Transverse colon (tissue), 4 donors: ENCODE results near the gene LRRC75A. TPM values are rescaled to one million over a fixed set of nuclear protein-coding genes. Genes with fewer than 3 reads are reported as not detected.

Experiments used
- DNase-seq: peaks from one replicate; pipeline ENCODE4 v3.0.0-alpha.2; 2019
- H3K27ac ChIP-seq, 4 donors: fragments of 200-600 bp; sonication (generic); 2 replicates each; pipeline ENCODE4 v1.5.1; 2016 to 2018; ENCODE audit warnings: inconsistent platforms in 4 of 4
- H3K27me3 ChIP-seq: fragments of 200-600 bp; sonication (generic); 2 replicates; pipeline ENCODE4 v1.5.1; 2017; ENCODE audit warnings: inconsistent platforms
- H3K36me3 ChIP-seq, 4 donors: fragments of 200-600 bp; sonication (generic); 2 replicates each; pipeline ENCODE4 v1.5.1; 2017 to 2019; ENCODE audit warnings: inconsistent platforms in 4 of 4
- H3K4me1 ChIP-seq, 4 donors: fragments of 200-600 bp; sonication (generic); 2 replicates each; pipeline ENCODE4 v1.5.1; 2017 to 2020; ENCODE audit warnings: inconsistent platforms in 4 of 4
- H3K4me3 ChIP-seq, 4 donors: fragments of 200-600 bp; sonication (generic); 1 replicate in 1 of 4; 2 replicates in 3 of 4; pipeline versions ENCODE4 v1.5.1 to v1.6.1; 2017 to 2019; ENCODE audit warnings: inconsistent platforms in 4 of 4
- H3K9me3 ChIP-seq, 2 donors: fragments of 200-600 bp; sonication (generic); 2 replicates each; pipeline ENCODE4 v1.5.1; 2017 to 2019; ENCODE audit warnings: inconsistent platforms in 2 of 2
- CTCF ChIP-seq, 5 experiments: fragments of 200-600 bp in 3 of 5; fragments of 450-650 bp in 2 of 5; sonication (generic) in 3 of 5; IDR thresholded peaks; 1 replicate in 2 of 5; 2 replicates in 3 of 5; pipeline ENCODE4 v1.5.1; 2016 to 2017; ENCODE audit warnings: antibody characterized with exemption in 5 of 5, inconsistent platforms in 3 of 5, mild to moderate bottlenecking in 2 of 5, moderate library complexity in 1 of 5
- EP300 ChIP-seq: sonication (generic); formaldehyde crosslinking; IDR thresholded peaks from one replicate; pipeline ENCODE4 v1.6.1; 2017; ENCODE audit warnings: antibody characterized with exemption, low read depth
- POLR2A ChIP-seq: fragments of 450-650 bp; IDR thresholded peaks from one replicate; pipeline ENCODE4 v1.6.1; 2016; ENCODE audit warnings: antibody characterized with exemption, mild to moderate bottlenecking, moderate library complexity
- POLR2AphosphoS5 ChIP-seq, 3 donors: sonication (generic); formaldehyde crosslinking; IDR thresholded peaks; one replicate each; pipeline ENCODE4 v1.6.1; 2016; ENCODE audit warnings: antibody characterized with exemption in 3 of 3
- WGBS, 2 donors: methylation state at CpG; one replicate each; pipeline ENCODE4 v1.1.5; 2018; ENCODE audit warnings: low coverage in 1 of 2; 5-methylcytosine and 5-hydroxymethylcytosine counted together
- in situ Hi-C, 4 donors: fragments of 200-750 bp; cut with MboI; loops; one replicate each; pipeline versions ENCODE4 v1.15.0 to v1.15.1; 2017; ENCODE audit warnings: low sequenced_read_pairs in 3 of 4, low pct_ligation_motif_present in 1 of 4, low pct_unique_long_range_greater_than_20kb in 1 of 4
- intact Hi-C: fragments of 100-400 bp; cut with DNase I; formaldehyde crosslinking; loops from one replicate; pipeline ENCODE4 v1.15.1; 2023; ENCODE audit warnings: low total_unique reads
- total RNA-seq, 4 donors: library from RNA; depleted of rRNA; stranded (reverse); fragments of >200 nt; gene quantifications; one replicate each; pipeline ENCODE4 v1.1.0, GENCODE V29; 2016

The LRRC75A gene
- total RNA-seq, 4 donors from 2014 or later, result 67.9 to 194 (median 115) TPM

DNA sequence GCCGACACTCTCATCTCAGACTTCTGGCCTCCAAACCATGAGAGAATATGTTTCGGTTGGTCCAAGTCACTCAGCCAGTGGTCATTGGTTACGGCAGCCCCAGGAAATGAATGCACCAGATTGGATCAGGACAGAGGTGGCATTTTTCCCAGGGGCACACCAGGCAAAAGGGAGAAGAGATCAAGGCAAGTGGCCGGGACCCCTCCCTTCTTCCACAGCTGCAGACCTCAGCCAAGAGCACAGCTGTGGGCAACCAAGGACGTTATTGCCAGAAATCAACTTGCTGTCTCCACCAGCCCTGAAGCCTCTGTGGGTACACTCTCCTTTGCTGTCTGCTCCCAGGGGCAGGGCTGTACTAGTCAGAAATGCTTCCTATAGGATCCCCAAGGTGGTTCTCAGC is 20.7 kb downstream of the LRRC75A start:
- Histone ChIP-seq H3K4me3 (no peak overlapping the region), H3K9me3 (no peaks in the 10 kb centered on the region), H3K36me3 (no peaks in the 10 kb centered on the region), H3K27me3 (no peaks in the 10 kb centered on the region), H3K27ac (no peak overlapping the region), H3K4me1 (peaks cover 7 to 25% (median 9%) of the 10 kb centered on the region in 4 donors)
- no peak for DNase-seq
- WGBS, 2 donors, result 83 to 100% methylated on average over 2 to 5 of the region's 5 CpGs
- intact Hi-C loops, result no loop called here
- TF ChIP-seq CTCF (IDR thresholded peaks at IDR 0.05) (no peak), POLR2A (no peak), EP300 (no peak), POLR2AphosphoS5 (IDR thresholded peaks at IDR 0.05) (no peak)
- in situ Hi-C loops, result no loop called here

DNA sequence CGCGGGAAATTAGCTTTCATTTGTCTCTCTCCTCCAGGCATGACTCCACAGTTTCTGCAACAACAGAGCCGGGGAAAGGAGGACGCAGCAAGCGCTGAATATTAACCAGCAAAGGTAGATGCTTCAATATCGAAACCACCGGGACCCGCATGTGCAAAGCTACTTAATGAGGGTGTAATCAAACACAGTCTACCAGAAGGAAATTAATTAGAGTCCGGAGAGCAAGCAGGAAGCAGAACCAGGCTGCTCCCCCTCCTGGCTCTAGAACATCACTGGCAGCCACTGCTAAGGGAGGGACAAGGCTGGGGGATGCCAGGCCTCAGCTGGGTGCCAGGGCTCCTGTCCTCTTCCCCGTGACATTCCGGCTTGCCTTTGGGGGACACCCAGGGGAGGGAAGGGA is 21.7 kb downstream of the LRRC75A start:
- intact Hi-C loops (no loop called here), in situ Hi-C loops (no loop called here)
- DNase-seq, result no peak
- no peak overlapping the region for H3K27ac ChIP-seq
- no peaks in the 10 kb centered on the region for H3K36me3 ChIP-seq
- H3K27me3 ChIP-seq, result no peaks in the 10 kb centered on the region
- no peaks in the 10 kb centered on the region for H3K9me3 ChIP-seq
- no peak overlapping the region for H3K4me3 ChIP-seq
- H3K4me1 ChIP-seq, result peaks cover 12 to 33% (median 16%) of the 10 kb centered on the region in 4 donors
- 77 to 83% methylated on average over 5 to 11 of the region's 11 CpGs for WGBS, 2 donors
- TF ChIP-seq CTCF (IDR thresholded peaks at IDR 0.05) (no peak), EP300 (no peak), POLR2A (no peak), POLR2AphosphoS5 (IDR thresholded peaks at IDR 0.05) (no peak)

- H3K9me3 ChIP-seq, result no peaks in the 10 kb centered on the region
- no peak overlapping the region for H3K4me3 ChIP-seq
- H3K27me3 ChIP-seq, result no peaks in the 10 kb centered on the region
- 25 to 62% methylated on average over 1 to 4 of the region's 4 CpGs for WGBS, 2 donors
- DNase-seq, result no peak
- H3K36me3 ChIP-seq, result no peaks in the 10 kb centered on the region
- in situ Hi-C loops (no loop called here), intact Hi-C loops (no loop called here)
- no peak for TF ChIP-seq POLR2A
- TF ChIP-seq POLR2AphosphoS5 (IDR thresholded peaks at IDR 0.05), result no peak
- no peak for TF ChIP-seq EP300
- peaks cover 26 to 51% (median 31%) of the 10 kb centered on the region in 4 donors for H3K4me1 ChIP-seq
- peak overlapping the region; percentile 4 to 88 (median 83) for H3K27ac ChIP-seq
These were observed 23.5 kb downstream of the LRRC75A start for GRCh38 chr17:16468428-16468992.

DNA sequence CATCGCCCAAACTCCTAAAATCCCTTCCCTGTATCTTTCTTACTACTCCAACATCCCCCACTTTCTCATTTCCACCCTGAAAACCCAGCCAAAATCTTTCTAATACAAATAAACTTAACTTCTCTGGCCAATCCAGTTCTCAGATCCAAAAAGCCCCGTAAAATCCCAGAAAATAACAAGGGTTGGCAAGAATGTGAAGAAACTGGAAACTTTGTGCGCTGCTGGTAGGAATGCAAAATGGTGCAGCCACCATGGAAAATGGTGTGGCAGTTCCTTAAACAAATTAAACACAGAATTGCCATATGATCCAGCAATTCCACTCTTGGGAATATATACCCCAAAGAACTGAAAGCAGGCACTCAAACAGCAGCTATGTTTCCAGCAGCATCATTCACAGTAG is 24.1 kb downstream of the LRRC75A start:
- in situ Hi-C loops, result no loop called here
- Histone ChIP-seq H3K36me3 (no peaks in the 10 kb centered on the region), H3K4me3 (no peak overlapping the region), H3K4me1 (peaks cover 31 to 57% (median 37%) of the 10 kb centered on the region in 4 donors), H3K27ac (peak overlapping the region; percentile 4 to 88 (median 83)), H3K9me3 (no peaks in the 10 kb centered on the region), H3K27me3 (no peaks in the 10 kb centered on the region)
- intact Hi-C loops, result no loop called here
- 78 to 83% methylated on average over 2 to 3 of the region's 3 CpGs for whole genome bisulfite sequencing, 2 donors
- TF ChIP-seq EP300 (no peak), CTCF (IDR thresholded peaks at IDR 0.05) (no peak), POLR2A (no peak), POLR2AphosphoS5 (IDR thresholded peaks at IDR 0.05) (no peak)
- no peak for DNase-seq

GRCh38 chr17:16467044-16467443 is 24.9 kb downstream of the LRRC75A start:
- TF ChIP-seq POLR2AphosphoS5 (IDR thresholded peaks at IDR 0.05) (no peak), EP300 (no peak), CTCF (IDR thresholded peaks at IDR 0.05) (no peak), POLR2A (no peak)
- in situ Hi-C loops, result no loop called here
- no peak for DNase-seq
- Histone ChIP-seq H3K4me1 (peaks cover 36 to 64% (median 42%) of the 10 kb centered on the region in 4 donors), H3K9me3 (no peaks in the 10 kb centered on the region), H3K27me3 (no peaks in the 10 kb centered on the region), H3K36me3 (no peaks in the 10 kb centered on the region), H3K4me3 (no peak overlapping the region), H3K27ac (peak overlapping the region; percentile 80 to 89 (median 87))
- 94 to 100% methylated on average over 6 of the region's 6 CpGs for WGBS, 2 donors
- intact Hi-C loops, result no loop called here
